Gastroesophageal sphincter (tissue), 4 donors: ENCODE measurements around the gene GRIK3. TPM values are rescaled to one million over a fixed set of nuclear protein-coding genes. Genes with fewer than 3 reads are reported as not detected.

Experiments used
- ATAC-seq: fragments of 150-250 bp; one replicate; pipeline ENCODE4 v1.9.1; 2016; ENCODE audit warnings: mild to moderate bottlenecking, moderate library complexity
- H3K27ac ChIP-seq, 4 donors: fragments of 200-600 bp; sonication (generic) in 3 of 4; 1 replicate in 3 of 4; 2 replicates in 1 of 4; pipeline ENCODE4 v1.5.1; 2016 to 2019
- H3K27me3 ChIP-seq: fragments of 200-600 bp; sonication (generic); one replicate; pipeline ENCODE4 v1.5.1; 2019
- H3K36me3 ChIP-seq, 2 donors: fragments of 200-600 bp; sonication (generic); one replicate each; pipeline ENCODE4 v1.5.1; 2019; ENCODE audit warnings: control low read depth in 1 of 2
- H3K4me1 ChIP-seq, 3 donors: fragments of 200-600 bp; sonication (generic); 1 replicate in 2 of 3; 2 replicates in 1 of 3; pipeline ENCODE4 v1.5.1; 2016 to 2019; ENCODE audit warnings: control low read depth in 2 of 3
- H3K4me3 ChIP-seq, 2 donors: fragments of 200-600 bp; sonication (generic); one replicate each; pipeline ENCODE4 v1.5.1; 2019; ENCODE audit warnings: mild to moderate bottlenecking in 1 of 2, moderate library complexity in 1 of 2
- H3K9me3 ChIP-seq, 3 donors: fragments of 200-600 bp; sonication (generic); one replicate each; pipeline ENCODE4 v1.5.1; 2017 to 2019; ENCODE audit warnings: control low read depth in 2 of 3
- CTCF ChIP-seq, 4 experiments: fragments of 200-600 bp in 2 of 4; fragments of 450-650 bp in 2 of 4; sonication (generic) in 1 of 4; IDR thresholded peaks; one replicate each; pipeline ENCODE4 v1.5.1; 2017 to 2019; ENCODE audit warnings: antibody characterized with exemption in 4 of 4, mild to moderate bottlenecking in 2 of 4, moderate library complexity in 2 of 4
- EP300 ChIP-seq: sonication (generic); formaldehyde crosslinking; IDR thresholded peaks from one replicate; pipeline ENCODE4 v1.6.1; 2017; ENCODE audit warnings: antibody characterized with exemption, mild to moderate bottlenecking
- POLR2A ChIP-seq, 2 donors: fragments of 450-650 bp; IDR thresholded peaks; one replicate each; pipeline ENCODE4 v1.6.1; 2017; ENCODE audit warnings: antibody characterized with exemption in 2 of 2, mild to moderate bottlenecking in 2 of 2, moderate library complexity in 1 of 2
- POLR2AphosphoS5 ChIP-seq: sonication (generic); formaldehyde crosslinking; IDR thresholded peaks from one replicate; pipeline ENCODE4 v1.6.1; 2017; ENCODE audit warnings: antibody characterized with exemption
- WGBS, 2 donors: methylation state at CpG; one replicate each; pipeline ENCODE4 v1.1.5; 2018; ENCODE audit warnings: low coverage in 1 of 2; 5-methylcytosine and 5-hydroxymethylcytosine counted together
- total RNA-seq, 4 donors: library from RNA; depleted of rRNA; stranded (reverse); fragments of >200 nt; gene quantifications; one replicate each; pipeline ENCODE4 v1.1.0, GENCODE V29; 2016

Gene GRIK3
- total RNA-seq, 4 donors from 2014 or later, result 3.1 to 7.8 (median 5.0) TPM

DNA sequence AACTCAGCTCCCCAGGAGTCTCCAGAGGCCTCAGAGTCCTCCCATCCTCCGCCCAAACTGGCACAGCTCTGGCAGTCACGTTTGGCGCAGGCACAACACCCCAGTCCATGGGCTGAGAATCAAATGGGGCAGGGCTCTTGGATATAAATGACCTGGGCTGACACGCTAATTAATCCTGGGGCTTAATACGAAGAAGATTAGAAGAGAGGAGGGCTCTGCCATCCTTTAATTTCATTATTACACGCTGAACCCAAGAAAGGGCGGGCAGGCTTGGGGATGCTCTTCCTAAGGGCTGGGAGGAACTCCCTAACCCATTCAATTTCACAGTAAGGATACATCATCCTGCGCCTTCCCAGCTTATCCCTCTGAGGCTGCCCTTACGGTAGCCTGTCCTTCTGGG is 2.4 kb downstream of the GRIK3 start:
- TF ChIP-seq POLR2A (IDR thresholded peaks at IDR 0.05), result no peak
- no peak for TF ChIP-seq POLR2AphosphoS5
- TF ChIP-seq EP300, result no peak
- no peak for TF ChIP-seq CTCF (IDR thresholded peaks at IDR 0.05)
- WGBS, 2 donors, result 11 to 55% methylated on average over 4 to 6 of the region's 9 CpGs
- Histone ChIP-seq H3K4me1 (peaks cover 0 to 43% (median 3%) of the 10 kb centered on the region in 3 donors), H3K36me3 (no peaks in the 10 kb centered on the region), H3K27me3 (peaks cover 100% of the 10 kb centered on the region), H3K9me3 (no peaks in the 10 kb centered on the region), H3K4me3 (peak overlapping the region in 1 of 2 donors; percentile 44), H3K27ac (no peak overlapping the region)
- no peak for ATAC-seq

DNA sequence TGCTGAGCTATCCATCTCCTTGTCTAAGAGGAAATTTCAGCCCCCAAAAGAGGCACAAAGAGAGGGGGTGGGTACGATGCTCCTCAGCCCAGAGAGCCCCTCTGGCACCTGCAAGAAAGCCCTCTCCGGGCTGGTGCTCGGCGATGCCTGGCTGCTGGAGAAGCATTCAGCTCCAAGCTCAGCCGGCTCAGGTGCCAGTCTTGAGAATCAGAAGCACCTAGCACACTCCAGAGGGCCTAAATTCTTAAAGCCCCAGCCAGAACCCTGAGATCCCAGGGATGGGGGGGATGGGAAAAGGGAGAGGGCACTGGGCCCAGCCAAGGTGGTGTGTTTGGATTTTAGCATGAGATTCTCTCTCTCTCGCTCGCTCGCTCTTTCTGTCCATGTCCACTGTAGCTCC is 2.9 kb downstream of the GRIK3 start:
- Histone ChIP-seq H3K36me3 (no peaks in the 10 kb centered on the region), H3K9me3 (no peaks in the 10 kb centered on the region), H3K27me3 (peaks cover 100% of the 10 kb centered on the region), H3K4me3 (no peak overlapping the region), H3K27ac (no peak overlapping the region), H3K4me1 (peaks cover 0 to 39% (median 3%) of the 10 kb centered on the region in 3 donors)
- 20 to 24% methylated on average over 1 to 3 of the region's 8 CpGs for WGBS, 2 donors
- no peak for ATAC-seq
- TF ChIP-seq CTCF (IDR thresholded peaks at IDR 0.05) (no peak), EP300 (no peak), POLR2A (IDR thresholded peaks at IDR 0.05) (no peak), POLR2AphosphoS5 (no peak)

DNA sequence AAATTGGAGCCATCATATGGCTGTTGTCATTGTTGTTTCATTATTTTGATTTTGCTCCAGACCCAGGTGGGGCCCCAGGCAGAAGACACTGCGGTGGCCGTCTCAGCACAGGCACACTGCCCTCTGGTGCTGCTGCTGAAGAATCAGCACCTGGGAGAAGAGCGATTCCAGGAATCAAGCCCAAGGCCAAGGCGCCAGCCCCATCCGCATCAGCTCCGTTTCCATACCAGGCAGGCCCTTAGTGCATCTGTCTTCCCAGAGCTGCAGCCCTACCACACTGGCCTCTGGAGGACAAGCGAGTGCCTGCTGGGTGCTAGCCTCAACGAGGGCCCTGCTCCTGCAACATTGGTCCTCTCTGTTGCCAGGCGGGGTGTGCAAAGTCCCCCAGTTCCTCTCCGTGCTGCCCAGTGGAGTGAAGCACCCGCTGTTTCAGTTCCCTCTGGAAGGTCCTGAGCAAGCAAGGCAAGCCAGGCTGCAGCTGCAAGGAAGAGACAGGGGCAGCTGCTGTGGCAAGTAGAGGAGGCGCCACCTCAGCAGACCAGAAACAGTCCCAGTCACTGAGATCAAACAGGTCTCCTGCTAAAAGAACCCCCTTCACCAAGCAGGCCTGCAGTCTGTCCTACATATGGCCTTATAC is 5.2 kb downstream of the GRIK3 start:
- no peaks in the 10 kb centered on the region for H3K36me3 ChIP-seq
- H3K27ac ChIP-seq, result no peak overlapping the region
- TF ChIP-seq POLR2AphosphoS5, result no peak
- no peak for TF ChIP-seq EP300
- TF ChIP-seq CTCF (IDR thresholded peaks at IDR 0.05), result no peak
- no peak for TF ChIP-seq POLR2A (IDR thresholded peaks at IDR 0.05)
- no peak overlapping the region for H3K4me3 ChIP-seq
- no peaks in the 10 kb centered on the region for H3K9me3 ChIP-seq
- H3K27me3 ChIP-seq, result peaks cover 84% of the 10 kb centered on the region
- no peak for ATAC-seq
- H3K4me1 ChIP-seq, result peaks cover 0 to 18% (median 3%) of the 10 kb centered on the region in 3 donors
- WGBS, 2 donors, result 20 to 23% methylated on average over 1 to 6 of the region's 12 CpGs

DNA sequence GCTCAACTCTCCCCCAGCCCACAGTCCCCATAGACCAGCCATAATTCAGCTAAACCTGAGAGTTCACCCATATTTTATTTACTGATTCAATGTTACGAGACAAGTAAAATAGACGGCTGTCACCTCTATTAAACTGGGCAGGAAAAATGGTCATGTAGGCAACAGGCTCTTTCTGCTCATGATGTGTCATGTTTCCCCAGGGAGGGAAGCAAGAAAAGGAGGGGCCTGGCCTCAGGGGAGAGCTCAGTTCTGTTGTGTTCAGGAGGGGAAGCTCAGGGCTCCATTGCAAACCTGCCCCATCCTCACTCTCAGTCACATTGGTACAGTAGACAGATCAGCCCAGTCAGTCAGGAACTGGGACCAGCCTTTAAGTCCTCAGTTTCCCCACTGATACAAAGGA is 12.8 kb downstream of the GRIK3 start:
- H3K36me3 ChIP-seq, result no peaks in the 10 kb centered on the region
- WGBS, 2 donors, result 88 to 100% methylated on average over 2 of the region's 2 CpGs
- no peak overlapping the region for H3K27ac ChIP-seq
- no peak for ATAC-seq
- no peak overlapping the region for H3K4me3 ChIP-seq
- H3K4me1 ChIP-seq, result no peaks in the 10 kb centered on the region
- TF ChIP-seq CTCF (IDR thresholded peaks at IDR 0.05), result no peak
- TF ChIP-seq POLR2AphosphoS5, result no peak
- TF ChIP-seq EP300, result no peak
- TF ChIP-seq POLR2A (IDR thresholded peaks at IDR 0.05), result no peak
- H3K9me3 ChIP-seq, result no peaks in the 10 kb centered on the region
- H3K27me3 ChIP-seq, result peaks cover 65% of the 10 kb centered on the region

- ATAC-seq, result no peak
- H3K27me3 ChIP-seq, result peaks cover 60% of the 10 kb centered on the region
- H3K36me3 ChIP-seq, result no peaks in the 10 kb centered on the region
- WGBS, 2 donors, result 4 to 9% methylated on average over 5 to 8 of the region's 8 CpGs
- TF ChIP-seq EP300, result no peak
- TF ChIP-seq CTCF (IDR thresholded peaks at IDR 0.05), result no peak
- TF ChIP-seq POLR2A (IDR thresholded peaks at IDR 0.05), result no peak
- no peak for TF ChIP-seq POLR2AphosphoS5
- H3K4me3 ChIP-seq, result no peak overlapping the region
- no peak overlapping the region for H3K27ac ChIP-seq
- H3K9me3 ChIP-seq, result no peaks in the 10 kb centered on the region
- H3K4me1 ChIP-seq, result no peaks in the 10 kb centered on the region
Measured at GRCh38 chr1:37020653-37021277, 13.6 kb downstream of the GRIK3 start.
